M059J (cell line): ENCODE measurements around the gene BOK. TPM values are rescaled to one million over a fixed set of nuclear protein-coding genes. Genes with fewer than 3 reads are reported as not detected.
"Not testable (repeated sequence)": the region's sequence is repeated elsewhere in the genome, so short reads cannot be mapped to it uniquely, and the experiment has no call there.

Experiments used
- DNase-seq: peaks from one replicate; pipeline ENCODE4 v3.0.0-alpha.2; 2012; ENCODE audit warnings: low read depth
- total RNA-seq: library from RNA; depleted of rRNA; stranded (reverse); fragments of >200 nt; shearing (Covaris generic); gene quantifications from 2 replicates; pipeline ENCODE4 v1.2.3, GENCODE V29; 2014

The BOK gene
- total RNA-seq, 1 experiment from 2014 or later: 11.7 TPM

- not testable (repeated sequence) for DNase-seq
Observed at GRCh38 chr2:241572915-241573651, 14.5 kb downstream of the BOK start.

- no peak for DNase-seq
Observed at GRCh38 chr2:241573741-241574140, 15.2 kb downstream of the BOK start.

- no peak for DNase-seq
Observed at GRCh38 chr2:241574911-241575623, 16.5 kb downstream of the BOK start.

- DNase-seq: no peak
Observed at GRCh38 chr2:241575624-241576292, 17.2 kb downstream of the BOK start.

- no peak for DNase-seq
Observed at GRCh38 chr2:241576293-241576654, 17.7 kb downstream of the BOK start.

- DNase-seq: no peak
Observed at GRCh38 chr2:241577413-241578122, 19.0 kb downstream of the BOK start.

GRCh38 chr2:241579281-241579680 lies 20.7 kb downstream of the BOK start:
- no peak for DNase-seq

- DNase-seq: no peak
Observed at GRCh38 chr2:241582328-241582727, 23.8 kb downstream of the BOK start.

GRCh38 chr2:241582806-241583205 lies 24.3 kb downstream of the BOK start:
- DNase-seq: no peak

GRCh38 chr2:241584436-241584835 lies 25.9 kb downstream of the BOK start:
- DNase-seq: peak; percentile 51

GRCh38 chr2:241586564-241587264 lies 28.2 kb downstream of the BOK start:
- no peak for DNase-seq

- DNase-seq: not testable (repeated sequence)
Observed at GRCh38 chr2:241589863-241590262, 31.3 kb downstream of the BOK start.

DNA sequence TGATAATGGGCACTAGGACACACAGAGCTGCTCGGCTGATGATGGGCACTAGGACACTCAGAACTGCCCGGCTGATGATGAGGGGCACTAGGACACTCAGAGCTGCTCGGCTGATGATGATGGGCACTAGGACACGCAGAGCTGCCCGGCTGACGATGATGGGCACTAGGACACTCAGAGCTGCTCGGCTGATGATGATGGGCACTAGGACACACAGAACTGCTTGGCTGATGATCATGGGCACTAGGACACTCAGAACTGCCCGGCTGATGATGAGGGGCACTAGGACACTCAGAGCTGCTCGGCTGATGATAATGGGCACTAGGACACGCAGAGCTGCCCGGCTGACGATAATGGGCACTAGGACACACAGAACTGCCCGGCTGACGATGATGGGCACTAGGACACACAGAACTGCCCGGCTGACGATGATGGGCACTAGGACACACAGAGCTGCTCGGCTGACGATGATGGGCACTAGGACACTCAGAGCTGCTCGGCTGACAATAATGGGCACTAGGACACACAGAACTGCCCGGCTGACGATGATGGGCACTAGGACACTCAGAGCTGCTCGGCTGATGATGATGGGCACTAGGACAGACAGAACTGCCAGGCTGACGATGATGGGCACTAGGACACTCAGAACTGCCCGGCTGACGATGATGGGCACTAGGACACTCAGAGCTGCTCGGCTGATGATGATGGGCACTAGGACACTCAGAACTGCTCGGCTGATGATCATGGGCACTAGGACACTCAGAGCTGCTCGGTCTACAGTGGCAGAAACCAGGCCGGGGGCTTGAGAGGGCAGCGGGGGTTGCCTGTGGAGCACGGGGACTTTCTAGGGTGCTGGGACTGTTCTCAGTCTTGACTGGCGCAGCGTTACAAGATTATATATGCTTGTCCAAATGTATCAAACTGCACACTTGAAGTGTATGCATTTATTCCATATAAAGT lies 32.2 kb downstream of the BOK start:
- not testable (repeated sequence) for DNase-seq

DNA sequence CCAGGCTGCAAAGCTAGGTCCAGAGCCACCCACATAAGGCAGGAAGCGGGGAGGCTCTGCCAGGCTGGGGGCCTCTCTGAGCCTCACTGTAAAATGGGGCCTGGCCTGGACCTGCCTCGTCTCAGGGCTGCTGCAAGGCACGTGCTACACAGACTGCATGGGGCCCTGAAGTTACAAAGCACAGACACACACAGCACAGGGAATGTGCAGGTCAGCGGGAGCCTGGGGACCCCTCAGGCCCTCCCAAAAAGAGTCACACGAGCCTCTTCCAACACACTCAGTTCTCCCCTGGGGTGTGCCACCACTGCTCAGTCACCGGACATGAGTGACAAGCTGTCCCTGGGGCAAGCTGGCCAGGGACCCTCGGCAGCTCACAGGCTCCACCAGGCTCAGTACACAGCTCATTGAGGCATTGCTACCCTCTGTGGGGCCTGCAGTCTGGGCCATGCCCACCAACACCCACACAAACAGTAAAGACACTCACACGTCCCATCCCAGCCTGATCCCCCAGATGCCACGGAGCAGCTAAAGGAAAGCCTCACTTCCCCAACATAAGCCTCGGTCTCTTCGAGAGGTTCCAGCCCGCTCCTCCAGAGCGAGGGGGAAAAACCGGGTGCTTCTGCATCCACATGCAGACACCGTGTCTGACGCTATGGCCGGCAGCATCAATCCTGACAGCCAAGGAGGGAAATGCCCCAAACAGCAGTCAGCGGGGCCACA lies 33.7 kb downstream of the BOK start:
- DNase-seq: no peak

DNA sequence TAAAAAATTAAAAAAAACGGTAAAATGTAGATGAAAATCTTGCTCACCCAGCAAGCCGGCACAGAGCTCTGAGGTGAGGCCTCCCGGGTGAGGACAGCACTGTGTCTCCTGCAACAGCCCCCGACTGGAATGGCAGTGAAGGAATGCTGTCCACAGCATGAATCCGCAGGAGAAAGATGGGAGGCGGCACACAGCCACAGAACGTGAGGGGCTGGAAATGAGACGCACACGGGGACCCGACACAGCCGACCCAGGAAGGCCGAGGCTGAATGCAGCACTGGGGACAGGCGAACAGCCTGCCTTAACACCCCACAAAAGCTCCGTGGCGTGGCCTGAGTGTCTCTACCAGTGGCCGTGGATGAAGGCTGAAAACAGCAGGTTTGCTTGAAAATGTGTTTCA lies 34.7 kb downstream of the BOK start:
- DNase-seq: no peak

GRCh38 chr2:241595600-241596140 lies 37.1 kb downstream of the BOK start:
- DNase-seq: no peak

DNA sequence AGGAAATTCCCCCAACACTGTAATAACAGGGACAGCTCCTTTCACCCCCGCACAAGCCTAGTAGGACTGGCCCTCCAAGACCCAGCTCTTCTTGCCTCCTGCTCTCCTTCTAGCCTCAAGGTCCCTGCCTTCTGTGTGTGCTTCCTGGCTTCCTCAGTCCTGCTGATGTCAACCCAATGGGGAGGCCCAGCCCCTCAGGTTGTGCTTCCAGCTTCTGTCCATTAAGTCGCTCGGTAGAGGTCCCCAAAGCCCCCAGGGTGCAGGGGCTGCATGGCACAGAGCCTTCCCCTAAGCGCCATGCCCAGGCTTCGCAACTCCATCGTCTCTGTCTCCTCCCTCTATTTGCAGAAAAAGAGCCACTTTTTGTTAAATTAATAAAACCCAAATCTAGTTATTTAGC lies 39.0 kb downstream of the BOK start:
- DNase-seq: no peak

DNA sequence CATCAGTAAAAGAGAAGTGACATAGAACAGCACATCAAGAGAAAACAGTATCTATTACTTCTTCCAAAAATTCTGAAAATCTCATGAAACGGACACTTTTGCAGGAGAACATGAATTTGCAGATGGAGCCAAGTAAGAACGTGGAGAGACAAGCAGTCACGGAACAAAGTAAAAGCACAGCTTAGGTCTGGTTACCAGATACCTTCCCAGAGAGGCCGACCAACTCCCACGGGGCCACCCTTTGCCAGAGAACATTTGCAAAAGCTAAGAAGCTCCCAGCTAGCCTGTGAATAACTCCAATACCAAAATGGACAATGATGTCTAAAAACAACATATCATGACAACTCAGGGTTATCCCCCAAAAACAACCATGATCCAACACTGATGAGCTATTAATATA lies 39.5 kb downstream of the BOK start:
- no peak for DNase-seq

DNA sequence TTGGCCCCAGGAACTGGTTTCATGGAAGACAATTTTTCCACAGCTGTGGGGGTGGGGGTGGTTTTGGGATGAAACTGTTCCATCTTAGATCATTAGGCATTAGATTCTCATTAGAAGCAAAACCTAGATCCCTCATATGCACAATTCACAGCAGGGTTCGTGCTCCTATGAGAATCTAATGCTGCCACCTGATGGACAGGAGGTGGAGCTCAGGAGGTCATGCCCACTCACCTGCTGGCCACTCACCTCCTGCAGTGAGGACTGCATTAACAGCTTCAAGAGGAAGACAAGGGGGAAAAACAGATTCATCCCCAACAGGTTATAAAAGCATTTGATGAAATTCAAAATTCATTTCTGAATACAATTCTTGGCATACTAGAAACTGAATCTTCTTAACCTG lies 39.9 kb downstream of the BOK start:
- peak; percentile 31 for DNase-seq
